CD4-positive, alpha-beta T cell treated with Interferon gamma for 1 hour (primary cell): ENCODE measurements around the gene PALLD.

ENCODE experiments used
- DNase-seq: peaks from one replicate; pipeline ENCODE4 v3.0.0-alpha.2; 2020

Gene PALLD

DNA sequence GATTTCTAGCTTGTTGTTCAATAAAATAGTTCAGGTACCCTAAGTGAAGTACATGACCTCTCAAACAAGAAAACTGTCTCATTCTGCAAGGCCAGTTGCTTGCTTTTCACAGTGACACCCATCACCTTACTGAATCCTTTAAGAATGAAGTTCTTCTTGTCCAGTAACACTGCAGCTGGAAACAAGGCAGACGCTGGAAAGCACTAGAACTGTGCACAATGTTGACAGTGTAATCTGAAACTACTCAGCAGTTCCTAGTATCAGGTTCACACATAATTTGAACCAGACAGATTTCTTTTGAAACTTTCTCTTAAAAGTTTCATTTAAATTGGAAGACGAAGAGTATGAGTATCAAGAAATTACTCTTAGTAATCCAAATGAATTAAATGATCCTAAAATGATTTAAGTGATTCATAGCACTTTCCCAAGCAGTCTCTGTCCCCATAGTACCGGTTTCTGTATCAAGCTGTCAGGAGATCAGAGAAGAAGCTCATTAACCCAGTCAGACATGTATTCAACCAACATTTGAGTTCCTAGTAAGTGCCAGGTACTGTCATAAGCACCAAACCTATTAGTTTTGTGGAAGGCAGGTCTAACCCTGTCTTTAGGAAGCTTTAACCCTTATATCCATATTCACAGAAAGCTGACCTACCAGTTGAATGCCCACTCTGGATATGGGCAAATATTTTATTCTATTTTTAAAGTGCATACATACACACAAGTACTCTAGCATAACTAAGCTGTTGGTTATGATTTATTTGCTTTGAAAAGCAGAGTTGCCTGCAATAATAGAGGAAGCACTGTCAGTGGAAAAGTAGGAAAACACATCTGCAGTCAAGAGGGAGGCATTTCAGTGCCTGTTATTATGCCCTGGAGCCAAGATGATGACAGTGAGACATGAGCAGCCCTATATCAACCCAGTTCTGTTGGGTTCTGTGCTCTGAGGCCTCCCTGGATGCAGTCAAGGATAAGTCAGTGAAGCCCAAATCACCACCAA, 63.6 kb downstream of the PALLD start:
- no peak for DNase-seq

GRCh38 chr4:168562041-168562571, 65.3 kb downstream of the PALLD start:
- no peak for DNase-seq

DNA sequence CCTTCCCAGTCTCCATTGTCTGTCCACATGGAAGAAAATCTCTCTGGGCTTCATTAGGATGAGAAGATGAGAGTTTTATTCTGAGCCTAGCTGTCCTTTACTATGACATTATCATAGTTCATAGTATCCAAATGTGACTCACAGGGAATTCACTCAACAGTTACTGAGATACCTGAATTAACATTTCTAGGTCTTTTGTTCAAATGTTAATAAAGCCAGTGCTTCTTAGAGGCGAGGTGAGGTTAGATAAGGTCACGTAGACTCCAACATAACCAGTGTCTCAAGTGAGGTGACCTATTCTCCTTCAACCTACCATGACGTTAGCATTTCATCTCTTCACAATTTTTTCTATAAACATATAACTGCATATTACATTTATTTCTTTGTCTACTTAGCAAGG, 67.2 kb downstream of the PALLD start:
- DNase-seq: no peak

DNA sequence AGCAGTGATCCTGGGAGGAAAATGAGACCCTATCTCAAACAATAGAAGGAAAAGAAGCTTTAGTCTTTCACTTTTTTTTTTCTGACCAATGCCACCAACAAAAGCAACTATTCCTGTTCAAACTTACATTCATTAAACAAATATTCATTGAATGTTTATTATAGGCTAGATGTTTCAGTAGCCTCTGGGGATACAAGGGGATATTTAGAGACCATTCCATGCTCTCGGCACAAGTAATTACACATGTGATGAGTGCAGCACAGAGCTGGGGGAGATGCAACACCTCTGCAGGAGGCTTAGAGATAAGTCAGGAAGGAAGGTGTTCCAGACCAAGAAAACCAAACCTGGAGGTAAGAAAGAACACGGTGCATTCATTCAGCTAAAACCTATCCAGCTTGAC, 68.3 kb downstream of the PALLD start:
- DNase-seq: no peak

GRCh38 chr4:168566726-168567125, 69.9 kb downstream of the PALLD start:
- no peak for DNase-seq

DNA sequence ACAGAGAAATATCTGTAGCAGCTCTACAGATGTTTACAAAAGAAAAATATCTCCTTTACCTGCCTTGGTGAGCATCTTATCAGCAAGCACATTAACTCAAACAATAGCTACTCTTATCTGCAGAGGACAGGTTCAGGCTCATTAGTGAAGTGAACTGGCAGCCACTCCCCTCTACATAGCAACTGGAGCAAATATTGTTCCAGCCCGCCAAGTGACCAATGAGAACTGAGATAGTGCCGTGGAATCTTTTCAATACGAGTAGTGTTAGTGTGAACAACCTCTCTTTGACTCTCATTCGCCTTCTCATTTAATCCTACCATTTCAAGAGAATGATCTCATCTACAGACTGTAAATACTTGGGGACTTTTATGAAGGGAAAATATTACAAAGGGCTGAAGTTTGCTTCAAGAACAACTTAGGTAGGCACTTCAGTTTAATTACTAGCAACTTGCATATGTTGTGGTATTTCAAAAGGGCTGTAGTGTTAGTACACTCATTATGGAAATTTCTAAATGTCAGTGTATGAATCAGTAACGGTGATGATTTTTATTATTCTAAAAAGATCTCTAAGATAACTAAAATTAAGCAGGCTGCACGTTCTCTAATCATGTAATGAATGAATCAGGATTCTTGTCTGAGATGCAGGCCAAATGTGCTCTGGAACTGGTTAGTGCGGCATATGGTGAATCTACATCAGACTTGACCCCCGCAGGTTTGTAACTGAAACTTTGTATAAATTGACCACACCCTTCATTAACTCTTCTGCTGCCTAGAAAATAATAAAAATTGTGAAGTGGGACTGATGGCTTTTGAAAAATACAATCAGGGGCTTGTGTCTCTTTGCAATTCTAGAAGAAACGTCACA, 72.4 kb downstream of the PALLD start:
- DNase-seq: no peak

DNA sequence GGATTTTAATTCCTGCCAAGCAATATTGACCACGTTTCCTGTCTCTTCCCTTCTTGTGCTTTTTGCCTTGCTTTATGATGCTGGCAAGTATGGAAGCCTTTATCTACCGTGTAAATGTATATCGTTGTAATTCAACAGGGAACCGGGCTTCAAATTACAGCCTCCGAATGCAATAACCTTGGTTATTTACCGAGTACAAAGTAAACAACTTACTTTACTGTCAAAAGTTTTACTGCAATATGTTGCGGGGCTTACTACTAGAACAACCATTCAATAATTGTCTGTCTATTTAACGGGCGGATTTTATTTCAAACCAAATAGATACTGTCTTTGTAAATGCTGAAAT, 73.1 kb downstream of the PALLD start:
- DNase-seq: no peak

DNA sequence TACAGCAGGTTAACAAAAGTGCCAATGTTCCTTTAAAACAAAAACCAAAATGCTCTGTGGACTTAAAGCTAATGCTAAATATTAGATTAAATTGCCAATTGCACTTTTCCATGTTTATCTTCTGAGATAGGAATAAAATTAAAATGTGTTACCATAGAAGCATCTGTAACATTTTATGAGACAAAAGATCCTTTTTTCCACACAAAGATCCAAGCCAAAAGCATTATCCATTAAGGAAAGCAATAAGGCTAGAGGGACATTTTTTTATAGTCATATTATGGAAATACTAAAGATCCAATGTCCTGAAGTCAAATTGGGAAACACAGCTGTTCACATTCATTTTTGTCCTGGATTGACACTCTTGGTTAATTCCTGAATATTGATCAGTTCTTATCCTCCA, 73.6 kb downstream of the PALLD start:
- DNase-seq: no peak

GRCh38 chr4:168572002-168572401, 75.2 kb downstream of the PALLD start:
- DNase-seq: no peak

DNA sequence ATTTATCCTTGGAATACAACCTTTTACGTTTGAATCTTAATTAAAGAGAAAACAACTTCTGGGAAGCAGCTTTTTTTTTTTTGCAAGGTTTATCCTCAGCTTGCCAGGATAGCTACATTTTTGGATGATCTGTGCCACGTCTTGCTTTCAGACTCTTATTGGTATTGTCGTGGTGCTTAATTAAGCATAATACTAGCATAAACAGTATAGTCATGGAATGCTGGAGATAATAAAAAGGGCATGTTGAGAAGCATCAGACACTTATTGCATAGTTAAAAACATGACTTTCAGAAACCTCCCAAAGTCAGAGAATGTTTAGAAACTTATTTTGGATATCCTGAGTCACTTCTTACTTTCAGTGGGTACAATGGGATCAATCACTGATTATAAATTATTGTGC, 77.0 kb downstream of the PALLD start:
- DNase-seq: no peak

DNA sequence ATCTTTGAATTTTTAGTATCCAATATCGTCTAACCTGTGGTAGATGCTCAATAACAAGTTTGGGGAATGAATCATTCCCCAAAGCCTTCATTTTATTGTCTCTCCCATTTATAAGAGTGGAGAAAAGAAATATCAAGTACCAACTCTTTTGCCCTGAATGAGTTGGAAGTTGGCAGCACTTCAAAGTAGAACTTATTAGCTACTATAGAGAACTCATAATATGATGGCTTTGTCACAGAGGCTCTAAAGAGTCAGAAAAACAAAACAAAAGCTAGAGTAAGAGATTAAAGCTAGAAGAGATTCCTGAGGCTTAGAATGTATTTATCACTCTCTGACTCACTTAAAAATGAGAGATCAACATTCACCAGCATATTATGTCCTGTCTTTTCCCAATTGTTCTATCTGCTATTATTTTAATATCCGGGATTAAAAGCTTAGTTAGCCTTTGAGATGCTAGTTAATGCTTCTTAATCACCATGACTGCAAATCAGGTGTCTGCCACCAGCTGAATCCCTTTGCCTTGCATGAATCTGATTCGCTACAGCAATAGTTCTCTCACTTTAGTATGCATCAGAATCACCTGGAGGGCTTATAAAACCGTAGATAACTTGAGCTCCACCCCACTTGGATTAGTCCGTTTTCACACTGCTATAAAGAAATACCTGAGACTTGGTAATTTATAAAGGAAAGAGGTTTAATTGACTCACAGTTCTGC, 77.9 kb downstream of the PALLD start:
- no peak for DNase-seq

GRCh38 chr4:168575473-168575872, 78.6 kb downstream of the PALLD start:
- DNase-seq: no peak

DNA sequence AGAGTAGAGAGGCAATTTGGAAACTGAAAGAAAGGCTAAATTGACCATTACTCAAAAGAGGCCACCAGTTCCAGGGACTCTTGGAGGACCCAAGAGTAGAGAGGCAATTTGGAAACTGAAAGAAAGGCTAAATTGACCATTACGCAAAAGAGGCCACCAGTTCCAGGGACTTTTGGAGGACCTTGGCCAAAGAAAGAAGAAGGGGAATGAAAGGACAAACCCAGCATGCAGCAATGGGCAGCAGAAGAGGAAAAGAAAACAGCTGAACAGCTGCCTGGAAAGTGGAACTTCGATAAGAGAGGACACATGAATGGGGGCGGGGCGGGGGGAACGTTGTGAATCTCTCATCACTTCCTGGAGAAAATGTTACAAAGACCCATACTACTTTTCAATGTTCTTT, 80.8 kb downstream of the PALLD start:
- no peak for DNase-seq

GRCh38 chr4:168580228-168580627, 83.4 kb downstream of the PALLD start:
- DNase-seq: no peak

- no peak for DNase-seq
Observed at GRCh38 chr4:168584321-168584771, 87.5 kb downstream of the PALLD start.

DNA sequence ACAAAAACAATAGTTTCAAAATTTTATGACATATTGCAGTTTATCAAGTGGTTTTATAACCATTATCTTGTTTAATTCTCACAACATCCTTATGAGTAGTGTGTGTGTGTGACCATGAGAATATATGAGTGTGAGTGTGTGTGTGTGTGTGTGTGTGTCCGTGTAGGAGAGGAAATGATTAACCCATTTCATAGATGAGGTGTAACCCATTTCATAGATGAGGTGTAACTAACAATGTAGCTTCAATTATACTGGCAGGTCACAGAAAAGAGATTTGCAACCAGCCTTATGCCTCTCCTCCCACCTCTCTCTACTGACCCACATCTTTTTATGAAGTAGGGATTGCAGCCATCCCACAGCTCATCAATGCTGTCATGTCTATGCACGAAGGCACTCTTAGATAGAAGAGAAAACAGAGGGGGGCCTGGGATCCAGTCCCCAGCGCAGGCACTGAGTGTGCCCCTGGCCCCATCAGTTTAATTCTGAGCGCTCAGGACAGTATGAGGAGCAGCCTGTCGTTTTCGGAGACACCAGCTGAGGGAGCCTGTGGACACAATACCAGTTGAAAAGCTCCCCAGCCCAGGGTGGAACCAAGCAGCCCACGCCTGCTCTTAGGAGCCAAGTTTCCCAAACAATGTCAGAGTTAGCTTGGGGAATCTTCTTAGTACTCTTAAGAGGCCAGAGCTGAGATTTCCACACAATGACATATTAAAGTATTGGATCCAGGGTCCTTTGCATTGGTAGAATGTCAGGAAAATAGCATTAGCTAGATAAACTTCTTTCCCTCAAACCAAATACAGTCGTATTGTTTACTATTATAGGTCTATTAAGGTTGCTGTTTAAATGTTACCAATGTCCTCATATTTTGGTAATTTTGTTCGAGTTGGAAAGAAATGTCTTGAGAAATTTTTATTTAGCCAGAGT, 88.6 kb downstream of the PALLD start:
- peak; percentile 7 for DNase-seq

DNA sequence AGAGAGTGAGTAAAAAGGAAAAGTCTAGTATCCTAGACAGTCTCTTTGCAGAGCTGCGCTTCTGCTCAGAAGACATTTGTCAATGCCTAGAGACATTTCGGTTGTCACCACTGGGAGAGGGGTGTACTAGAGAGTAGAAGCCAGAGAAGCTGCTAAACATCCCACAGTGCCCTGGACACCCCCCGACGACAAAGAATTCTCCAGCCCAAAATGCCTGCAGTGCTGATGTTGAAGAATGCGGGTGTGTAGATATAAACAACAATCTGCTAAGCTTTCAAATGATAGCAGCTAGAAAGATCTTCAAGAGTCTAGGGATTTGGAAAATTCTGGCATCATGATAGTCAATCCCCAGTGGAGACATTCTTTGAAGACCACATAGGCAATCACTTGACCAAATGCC, 90.1 kb downstream of the PALLD start:
- DNase-seq: no peak

GRCh38 chr4:168587411-168588125, 90.7 kb downstream of the PALLD start:
- DNase-seq: no peak

DNA sequence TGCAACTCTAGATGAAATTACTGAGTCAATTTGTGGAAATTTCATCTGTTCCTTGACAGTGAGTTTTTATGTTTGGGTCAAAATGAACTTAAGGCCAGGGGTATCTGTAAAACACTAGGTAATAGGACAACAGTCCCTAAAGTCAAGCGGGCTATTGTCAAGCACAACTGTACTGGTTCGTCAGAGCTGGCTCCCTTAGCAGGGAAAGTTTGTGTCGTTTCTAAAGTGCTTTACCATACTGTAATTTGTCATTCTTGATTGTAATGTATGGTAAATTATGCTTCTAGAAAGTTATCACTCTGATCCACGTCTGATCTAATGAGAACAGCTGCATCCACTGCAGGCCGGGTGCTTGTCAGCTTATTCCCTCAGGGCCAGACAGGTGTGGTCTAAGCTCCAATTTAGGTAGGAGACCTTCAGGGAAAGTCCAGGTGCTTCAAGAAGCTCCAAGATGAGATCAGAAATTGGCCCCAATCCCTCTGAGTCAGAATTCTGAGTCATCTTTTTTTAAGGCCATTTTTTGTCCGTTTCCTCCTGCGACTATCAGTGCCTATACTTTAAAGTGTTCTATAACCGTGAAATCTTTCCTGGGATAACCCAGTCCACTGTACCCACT, 92.2 kb downstream of the PALLD start:
- no peak for DNase-seq

DNA sequence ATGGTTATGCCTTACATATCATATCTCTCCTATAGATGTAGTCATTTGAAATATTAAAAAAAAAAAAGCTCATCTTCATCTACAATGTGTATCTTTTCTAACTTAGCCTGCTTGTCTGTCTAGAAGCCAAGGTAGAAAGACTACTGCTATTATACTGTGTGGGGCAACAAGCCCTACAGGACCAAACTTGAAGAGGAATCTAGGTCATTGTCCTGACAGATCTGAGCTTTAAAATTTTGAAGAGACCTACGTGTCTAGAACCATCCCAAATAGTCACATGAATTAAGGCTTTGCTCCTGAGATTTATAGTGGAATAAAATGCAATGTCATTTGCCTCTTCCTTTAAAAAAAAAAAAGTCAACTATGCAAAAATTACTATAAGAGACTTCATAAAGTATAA, 95.8 kb downstream of the PALLD start:
- no peak for DNase-seq

DNA sequence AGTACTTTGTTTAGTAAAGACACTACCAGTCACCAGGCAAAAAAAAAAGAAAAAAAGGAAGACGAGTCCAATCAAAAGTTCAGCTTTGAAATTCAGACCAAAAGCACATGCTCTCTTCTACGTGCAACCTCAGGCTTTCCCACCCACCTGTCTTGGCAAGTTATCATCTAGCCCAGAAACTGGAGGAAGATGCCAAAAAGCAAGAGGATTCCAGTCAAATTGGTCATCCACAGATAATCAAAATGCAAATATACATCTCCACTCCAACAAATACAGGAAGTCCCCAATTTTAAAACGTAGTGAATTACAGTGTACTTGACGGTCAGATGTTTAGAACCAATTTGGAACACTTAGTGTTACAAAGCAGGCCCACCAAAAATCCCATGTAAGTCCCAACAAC, 96.5 kb downstream of the PALLD start:
- no peak for DNase-seq
